A549 (cell line): ENCODE data around the gene POLR1C.

ENCODE experiments used
- CHD2 ChIP-seq: fragments of 150-350 bp; IDR thresholded peaks from 2 replicates; pipeline ENCODE4 v1.6.1; 2014; ENCODE audit warnings: low read length; ENCODE audit not compliant: partially characterized antibody
- CTCF ChIP-seq: fragments of >200 bp; sonication (Bioruptor Twin); formaldehyde crosslinking; IDR thresholded peaks from 3 replicates; pipeline ENCODE4 v1.5.1; 2016
- EHMT2 ChIP-seq: fragments of 200-600 bp; sonication (generic); IDR thresholded peaks from 2 replicates; pipeline ENCODE4 v1.6.1; 2016; ENCODE audit warnings: antibody characterized with exemption, low read depth, mild to moderate bottlenecking, moderate library complexity
- ELK1 ChIP-seq: fragments of 150-350 bp; IDR thresholded peaks from 2 replicates; pipeline ENCODE4 v1.6.1; 2014; ENCODE audit warnings: low read depth, mild to moderate bottlenecking, low read length
- ESRRA ChIP-seq: fragments of 150-350 bp; IDR thresholded peaks from 2 replicates; pipeline ENCODE4 v1.6.1; 2014; ENCODE audit warnings: mild to moderate bottlenecking, low read length, borderline replicate concordance
- GATA3 ChIP-seq: IDR thresholded peaks from 2 replicates; pipeline ENCODE4 v1.6.1; 2012; ENCODE audit warnings: borderline replicate concordance
- PBX3 ChIP-seq: IDR thresholded peaks from 2 replicates; pipeline ENCODE4 v1.6.1; 2012
- POLR2A ChIP-seq: IDR thresholded peaks from 2 replicates; pipeline ENCODE4 v1.6.1; 2012; ENCODE audit warnings: mild to moderate bottlenecking, low read length
- RNF2 ChIP-seq: fragments of 200-600 bp; sonication (generic); IDR thresholded peaks from 2 replicates; pipeline ENCODE4 v1.6.1; 2016; ENCODE audit warnings: low read depth, mild to moderate bottlenecking, antibody characterized with exemption, moderate library complexity, borderline replicate concordance

- TF ChIP-seq CTCF (no peak), GATA3 (no peak), PBX3 (no peak), POLR2A (no peak), EHMT2 (no peak), RNF2 (no peak), ELK1 (no peak), CHD2 (no peak), ESRRA (no peak)
These were observed 6.4 kb downstream of the POLR1C start for GRCh38 chr6:43523284-43523683.
